Measurements from ENCODE around the gene CDK19. TPM values are rescaled to one million over a fixed set of nuclear protein-coding genes. Genes with fewer than 3 reads are reported as not detected.
A peak's percentile ranks its signal among the peaks of the same experiment; 100 is the strongest.

Gene CDK19
- total and polyA plus RNA-seq, 10 of the 15 experiments (the other 5 are each of a cell fraction or from before 2014, with no cell fraction given): 4.6 to 21.4 (median 12.4) TPM

GRCh38 chr6:110800839-110801196 lies 14.5 kb downstream of the CDK19 start:
- TF ChIP-seq YY1 (IDR thresholded peaks at IDR 0.05; ENCODE audit: low read depth, low read length) (no peak), CEBPB (IDR thresholded peaks at IDR 0.05; ENCODE audit: borderline replicate concordance in 1 of 2, low read depth in 2 of 2, low read length in 2 of 2) (no peak), RAD21 (IDR thresholded peaks at IDR 0.05; ENCODE audit: insufficient read depth, low read depth, low read length) (no peak), SPI1 (IDR thresholded peaks at IDR 0.05; ENCODE audit: borderline replicate concordance, insufficient read depth, low read depth, low read length) (peak; percentile 36; the same call in 1 of the 2 replicates), ZBTB4 (CRISPR knock-in tag; IDR thresholded peaks at IDR 0.05) (no peak), GATAD2B (conservative IDR thresholded peaks at IDR 0.05; ENCODE audit: low read depth) (no peak), PAX8 (IDR thresholded peaks at IDR 0.05) (no peak), ZBED1 (IDR thresholded peaks at IDR 0.05; ENCODE audit: borderline replicate concordance) (no peak)
- no TSS peak for BruUV-seq (replicated peaks)
- Histone ChIP-seq H2AFZ (ENCODE audit: control insufficient read depth, low read depth, low read length) (no peak overlapping the region), H3K27me3 (replicated peaks in 1 of 2; ENCODE audit: control insufficient read depth in 2 of 2, insufficient read depth in 2 of 2, low read length in 1 of 2) (no peaks in the 10 kb centered on the region), H4K20me1 (ENCODE audit: control insufficient read depth, insufficient read depth) (no peaks in the 10 kb centered on the region), H3K4me3 (no peak overlapping the region), H3K9ac (ENCODE audit: control insufficient read depth, insufficient read depth, low read length) (no peak overlapping the region), H3K79me2 (ENCODE audit: control insufficient read depth, insufficient read depth, low read length) (peaks cover 40% of the 10 kb centered on the region), H3K27ac (ENCODE audit: control insufficient read depth, insufficient read depth) (no peak overlapping the region), H3K36me3 (ENCODE audit: control insufficient read depth in 2 of 2, insufficient read depth in 2 of 2, low read length in 1 of 2) (no peaks in the 10 kb centered on the region), H3K9me3 (replicated peaks; ENCODE audit: control insufficient read depth, insufficient read depth, low read length) (no peaks in the 10 kb centered on the region; the same call in none of the 3 replicates), H3K4me2 (ENCODE audit: control insufficient read depth, insufficient read depth) (no peak overlapping the region), H3K4me1 (ENCODE audit: control insufficient read depth, insufficient read depth, low read length) (no peaks in the 10 kb centered on the region)
- ChIA-PET CTCF (no interaction called here), SMC1A (ENCODE audit: uncharacterized antibody, unreplicated experiment) (interaction anchor here (0.6 to 1.6 kb wide), 2 partner anchors 9 to 66 kb away, joined by 3 to 6 read pairs; no protein-coding TSS in a partner anchor), RAD21 (ENCODE audit: unreplicated experiment) (no interaction called here), POLR2A (no interaction called here)
- FAIRE-seq (no peak), DNase-seq (ENCODE audit: low read depth, low spot score) (no peak), ATAC-seq (no peak)
- in situ Hi-C loops (cut with MboI) (no loop called here), intact Hi-C loops (cut with micrococcal nuclease; ENCODE audit: unreplicated experiment) (no loop called here)
- 70% methylated on average over 4 of the region's 4 CpGs for WGBS (ENCODE audit: insufficient coverage, insufficient replicate concordance, low lambda C conversion rate, missing lambda C conversion rate)

Measured in GM12878 (cell line).